K562 (cell line): Measurements from ENCODE around the gene OXLD1.

Source experiments
- CBFB ChIP-seq: sonication (generic); formaldehyde crosslinking; IDR thresholded peaks from 2 replicates; pipeline ENCODE4 v1.4.0; 2020; ENCODE audit warnings: mild to moderate bottlenecking, missing genetic modification reagents
- CREB1 ChIP-seq, 2 experiments: sonication (generic) in 1 of 2; formaldehyde crosslinking in 1 of 2; IDR thresholded peaks; 2 replicates each; pipeline versions ENCODE4 v1.6.1 to v1.8.0; 2012 to 2022; ENCODE audit warnings: inconsistent platforms in 1 of 2, mild to moderate bottlenecking in 1 of 2, missing genetic modification reagents in 1 of 2, moderate library complexity in 1 of 2
- CTCF ChIP-seq, 3 experiments: IDR thresholded peaks in 2 of 3; conservative IDR thresholded peaks in 1 of 3; 2 replicates each; pipeline ENCODE4 v1.5.1; 2011 to 2012; ENCODE audit warnings: low read length in 3 of 3, mild to moderate bottlenecking in 3 of 3, control low read depth in 2 of 3, improper control_type of control experiment in 1 of 3, inconsistent platforms in 1 of 3, low read depth in 1 of 3, mixed read lengths in 1 of 3, moderate library complexity in 1 of 3; ENCODE audit not compliant: insufficient read depth in 2 of 3
- KDM4B ChIP-seq, 2 experiments: fragments of 450-650 bp in 1 of 2; sonication (generic) in 1 of 2; IDR thresholded peaks; 2 replicates each; pipeline ENCODE4 v1.6.1; 2016 to 2017; ENCODE audit warnings: borderline replicate concordance in 2 of 2, antibody characterized with exemption in 1 of 2, low read depth in 1 of 2, mild to moderate bottlenecking in 1 of 2
- NR0B1 ChIP-seq: fragments of 450-650 bp; IDR thresholded peaks from one replicate; pipeline ENCODE4 v1.6.1; 2018; ENCODE audit warnings: mild to moderate bottlenecking, moderate library complexity; ENCODE audit not compliant: partially characterized antibody
- POLR2A ChIP-seq: fragments of 450-650 bp; conservative IDR thresholded peaks from 2 replicates; pipeline ENCODE4 v1.6.1; 2016
- SAP30 ChIP-seq: fragments of 200-600 bp; sonication (generic); IDR thresholded peaks from 2 replicates; pipeline ENCODE4 v1.6.1; 2012; ENCODE audit warnings: borderline replicate concordance, low read depth, mild to moderate bottlenecking, moderate library complexity, low read length, control low read depth, inconsistent platforms; ENCODE audit not compliant: insufficient read depth, poor library complexity, severe bottlenecking
- SMARCE1 ChIP-seq: fragments of 450-650 bp; IDR thresholded peaks from 2 replicates; pipeline ENCODE4 v1.7.1; 2016; ENCODE audit warnings: mild to moderate bottlenecking
- TFE3 ChIP-seq: fragments of 450-650 bp; formaldehyde crosslinking; IDR thresholded peaks from 2 replicates; pipeline ENCODE4 v1.4.0; 2020; ENCODE audit warnings: mild to moderate bottlenecking, mixed read lengths
- ZBTB7A ChIP-seq: IDR thresholded peaks from 2 replicates; pipeline ENCODE4 v1.6.1; 2011; ENCODE audit warnings: low read depth, mild to moderate bottlenecking, low read length, moderate library complexity, borderline replicate concordance; ENCODE audit not compliant: control insufficient read depth

- TF ChIP-seq TFE3 (CRISPR knock-in tag): no peak
- TF ChIP-seq POLR2A: no peak
- TF ChIP-seq CBFB (CRISPR knock-in tag): no peak
- no peak for TF ChIP-seq ZBTB7A
- no peak for TF ChIP-seq SAP30
- no peak for TF ChIP-seq NR0B1
- no peak for TF ChIP-seq CTCF (IDR thresholded peaks at IDR 0.05 in 2 of 3, conservative IDR thresholded peaks at IDR 0.05 in 1 of 3; ENCODE audit: insufficient read depth in 2 of 3, low read depth in 1 of 3, low read length in 3 of 3)
- TF ChIP-seq SMARCE1: no peak
- TF ChIP-seq KDM4B (IDR thresholded peaks at IDR 0.05; ENCODE audit: borderline replicate concordance in 2 of 2, low read depth in 1 of 2): no peak
- TF ChIP-seq CREB1 (IDR thresholded peaks at IDR 0.05): no peak
- no peak for TF ChIP-seq CREB1 (CRISPR knock-in tag; IDR thresholded peaks at IDR 0.05)
Observed at GRCh38 chr17:81680150-81680549, 13.7 kb upstream of the OXLD1 start.
